Measurements from ENCODE around the gene CDH13.

The CDH13 gene

DNA sequence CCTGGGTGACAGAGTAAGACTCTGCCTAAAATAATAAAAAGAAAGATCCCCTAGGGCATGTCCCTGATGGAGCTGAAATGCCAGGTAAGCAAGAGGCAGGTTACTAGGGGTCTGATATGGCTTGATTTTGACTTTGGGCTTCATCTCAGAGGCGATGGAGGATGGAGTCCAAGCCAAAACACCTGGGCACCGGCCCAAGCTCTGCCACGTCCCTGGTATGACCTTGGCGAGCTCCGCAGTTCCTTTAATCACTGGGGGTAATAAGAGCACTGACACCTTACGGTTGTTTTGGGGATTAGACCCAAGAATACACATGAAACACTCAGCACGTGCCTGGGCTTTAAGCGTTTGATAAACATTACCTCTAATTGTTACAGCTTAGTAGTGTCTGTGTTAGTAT, 830.2 kb downstream of the CDH13 start:
- no peak for DNase-seq

DNA sequence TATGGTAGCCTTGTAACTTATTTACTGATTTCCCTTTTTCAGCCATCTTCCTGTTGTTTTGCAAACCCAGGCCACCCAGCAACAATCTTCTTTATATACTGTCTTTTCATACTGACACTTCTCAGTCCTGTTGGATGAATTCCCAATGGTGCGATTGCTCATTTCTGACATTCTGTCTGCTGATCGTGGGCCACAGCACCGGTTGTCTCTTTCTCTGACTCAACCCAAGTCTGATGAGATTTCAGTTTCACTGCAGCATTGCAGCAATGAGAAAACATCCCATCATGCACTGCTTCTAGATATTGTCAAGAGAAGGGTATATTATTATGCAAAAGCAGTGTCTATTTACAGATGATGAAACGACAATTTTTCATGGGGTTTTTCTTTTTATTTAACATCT, 831.8 kb downstream of the CDH13 start:
- no peak for DNase-seq

- no peak for DNase-seq
Observed at GRCh38 chr16:83464991-83465390, 838.2 kb downstream of the CDH13 start.

- DNase-seq: no peak
Observed at GRCh38 chr16:83470416-83470815, 843.6 kb downstream of the CDH13 start.

- no peak for DNase-seq
Observed at GRCh38 chr16:83472776-83473501, 846.2 kb downstream of the CDH13 start.

DNA sequence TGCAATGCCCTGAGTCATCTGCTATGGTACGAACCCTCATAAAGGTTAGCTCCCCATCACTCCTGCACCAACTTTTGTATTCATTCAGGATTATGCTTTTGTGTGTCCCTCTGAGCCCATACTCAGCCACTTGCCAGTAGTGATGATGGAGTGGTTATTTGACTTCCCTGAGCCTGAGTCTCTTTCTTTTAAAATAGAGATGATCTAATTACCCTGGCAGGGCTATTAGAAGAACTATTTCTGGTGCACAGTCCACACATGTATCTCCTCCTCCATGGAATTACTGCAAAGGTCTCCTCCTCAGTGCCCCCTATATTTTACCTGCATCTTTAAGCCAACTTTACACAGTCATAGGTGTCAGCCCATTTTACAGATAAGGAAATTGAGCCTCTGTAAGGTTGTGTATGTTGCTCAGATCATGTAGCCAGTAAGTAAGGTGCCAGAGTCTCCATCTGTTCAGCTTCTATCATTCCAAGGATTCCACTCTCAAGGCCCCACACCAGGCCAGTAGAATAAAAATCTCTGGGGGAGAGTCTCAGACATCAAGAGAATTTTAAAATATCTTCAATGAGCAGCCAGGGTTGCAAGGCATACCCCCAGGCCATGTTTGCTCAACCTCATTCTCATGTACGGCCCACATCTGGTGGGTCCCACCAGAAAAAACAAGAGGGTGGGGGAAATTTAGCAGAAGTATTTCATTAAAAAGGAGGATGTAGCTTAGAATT, 847.3 kb downstream of the CDH13 start:
- no peak for DNase-seq

- DNase-seq: no peak
Observed at GRCh38 chr16:83475108-83475507, 848.3 kb downstream of the CDH13 start.

- DNase-seq: no peak
Observed at GRCh38 chr16:83481589-83481988, 854.8 kb downstream of the CDH13 start.

GRCh38 chr16:83482545-83483162, 855.9 kb downstream of the CDH13 start:
- DNase-seq: no peak

GRCh38 chr16:83490073-83490472, 863.3 kb downstream of the CDH13 start:
- DNase-seq: no peak

DNA sequence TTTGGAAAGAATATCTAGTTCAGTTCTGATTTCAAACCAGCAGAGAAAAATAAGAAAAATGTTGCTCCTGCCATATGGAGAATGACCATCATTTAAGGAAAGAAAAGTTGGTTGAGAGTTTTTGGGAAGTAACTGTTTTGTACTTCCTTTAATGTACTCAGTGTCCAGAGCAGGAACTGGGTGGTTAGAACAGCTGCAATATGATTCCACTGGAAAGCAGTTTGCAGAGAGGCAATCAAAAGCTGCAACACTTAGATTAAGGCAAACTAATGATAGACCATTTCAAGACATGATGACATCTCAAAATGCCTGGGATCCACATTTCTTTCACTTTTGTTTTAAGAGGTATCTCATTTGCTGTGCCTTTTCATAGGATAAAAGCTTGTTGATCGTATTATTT, 867.7 kb downstream of the CDH13 start:
- peak; percentile 13 to 17 for DNase-seq

GRCh38 chr16:83501481-83501880, 874.7 kb downstream of the CDH13 start:
- no peak for DNase-seq

DNA sequence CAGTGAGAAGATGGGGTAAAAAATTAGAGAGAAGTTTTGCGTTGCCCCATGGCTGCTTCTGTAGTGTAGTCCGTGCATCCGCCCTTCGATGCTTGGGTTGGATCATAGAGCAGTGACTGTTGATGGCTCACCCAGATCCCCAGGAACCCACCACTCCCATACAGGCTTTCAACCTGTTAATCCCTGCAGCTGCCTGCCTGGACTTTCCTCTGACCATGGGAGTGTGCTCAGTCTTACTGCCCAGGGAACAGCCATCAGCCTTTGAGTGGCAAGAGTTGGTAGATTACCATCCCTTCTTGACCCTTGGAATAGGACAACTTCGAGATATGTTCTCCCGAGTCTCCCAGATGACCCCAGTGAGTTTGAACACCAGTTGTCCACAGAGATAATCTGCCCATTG, 881.5 kb downstream of the CDH13 start:
- DNase-seq: no peak

DNA sequence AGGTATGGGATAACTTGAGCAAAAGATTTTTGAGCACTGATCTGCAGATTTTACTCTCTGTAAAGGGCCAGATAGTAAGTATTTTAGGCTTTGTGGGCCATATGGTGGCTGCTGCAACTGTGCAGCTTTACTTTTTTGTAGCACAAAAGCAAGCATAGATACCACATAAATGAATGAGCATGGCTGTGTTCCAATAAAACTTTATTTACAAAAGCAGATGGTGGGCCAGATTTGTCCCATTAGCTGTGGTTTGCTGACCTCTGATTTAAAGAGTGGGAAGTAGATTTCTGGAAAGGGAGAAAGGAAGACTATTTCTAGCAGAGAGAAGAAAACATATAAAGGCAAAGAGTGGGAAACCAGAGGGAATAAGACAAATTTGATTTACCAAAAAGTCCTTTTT, 882.5 kb downstream of the CDH13 start:
- no peak for DNase-seq

DNA sequence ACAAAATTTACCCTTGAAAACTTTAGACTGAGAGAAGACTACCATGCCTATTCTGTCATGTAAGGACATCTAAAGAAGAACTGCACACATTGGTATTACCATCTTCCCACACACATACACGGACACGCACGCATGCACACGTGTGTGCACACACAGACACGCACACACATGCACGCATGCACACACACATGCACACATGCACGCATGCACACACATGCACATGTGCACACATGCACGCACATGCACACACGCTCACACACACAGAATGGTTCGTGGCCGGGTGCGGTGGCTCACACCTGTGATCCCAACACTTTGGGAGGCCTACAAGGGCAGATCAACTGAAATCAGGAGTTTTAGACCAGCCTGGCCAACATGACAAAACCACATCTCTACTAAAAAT, 884.1 kb downstream of the CDH13 start:
- DNase-seq: no peak

- DNase-seq: no peak
Observed at GRCh38 chr16:83513008-83513755, 886.4 kb downstream of the CDH13 start.

- no peak for DNase-seq
Observed at GRCh38 chr16:83515395-83515794, 888.6 kb downstream of the CDH13 start.

DNA sequence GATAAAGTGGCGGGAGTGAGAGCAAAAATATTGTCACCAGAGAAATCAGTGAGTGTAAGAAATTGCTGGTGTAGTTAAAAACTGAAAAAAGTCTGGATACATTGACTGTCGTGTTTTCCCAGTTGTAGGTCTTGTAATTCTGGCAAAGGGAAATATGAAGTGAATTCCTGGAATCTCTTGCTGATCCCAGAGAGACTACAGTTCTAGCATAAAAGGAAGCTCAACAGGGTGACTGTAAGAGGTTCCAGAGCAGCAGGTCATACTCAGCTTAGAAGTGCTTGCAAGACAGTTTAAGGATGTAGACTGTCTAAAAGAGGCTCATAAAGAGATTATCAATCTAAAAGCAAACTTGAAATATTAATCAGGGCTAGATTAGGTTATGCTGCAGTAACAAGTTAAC, 890.2 kb downstream of the CDH13 start:
- DNase-seq: no peak

GRCh38 chr16:83517398-83517797, 890.6 kb downstream of the CDH13 start:
- no peak for DNase-seq

GRCh38 chr16:83520596-83520995, 893.8 kb downstream of the CDH13 start:
- no peak for DNase-seq

DNA sequence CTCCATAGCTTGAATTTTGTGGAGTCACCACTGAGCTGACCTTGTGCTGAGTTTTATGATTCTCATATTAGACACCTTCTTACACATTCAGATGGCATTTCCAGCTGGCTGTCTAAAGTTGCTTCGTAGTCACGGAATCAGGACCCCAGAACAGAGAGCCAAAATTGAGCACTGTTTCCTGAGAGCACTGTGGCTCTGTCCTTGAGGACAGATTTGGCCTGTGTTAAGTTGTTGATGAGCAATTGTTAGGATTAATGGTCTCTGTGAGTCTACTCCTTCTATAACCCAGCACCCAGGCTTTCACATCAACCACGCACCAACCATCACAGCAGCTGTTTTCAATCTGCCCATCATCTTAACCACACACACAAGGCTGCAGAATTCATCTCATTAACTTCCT, 903.5 kb downstream of the CDH13 start:
- no peak for DNase-seq

GRCh38 chr16:83532634-83533033, 905.9 kb downstream of the CDH13 start:
- no peak for DNase-seq

DNA sequence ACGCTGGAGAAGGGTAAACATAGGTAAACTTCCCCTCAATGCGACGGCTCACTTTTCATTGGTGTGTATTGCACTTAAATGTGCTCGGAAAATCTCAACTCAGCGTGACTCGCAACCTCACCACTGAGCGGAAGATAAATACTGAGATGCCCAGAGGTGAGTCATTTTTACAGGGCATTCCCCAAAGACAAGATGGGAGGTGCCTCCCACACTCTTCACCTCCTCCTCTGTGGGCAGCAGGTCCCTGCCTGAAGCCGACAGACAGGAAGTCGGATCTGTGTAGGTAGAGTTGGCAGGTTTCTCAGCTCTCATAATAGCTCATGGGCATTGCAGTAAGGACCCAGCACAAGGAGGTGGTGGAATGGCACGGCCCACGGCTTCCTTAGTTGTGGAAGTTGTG, 906.4 kb downstream of the CDH13 start:
- DNase-seq: no peak

All from inflammatory macrophage (primary cell).